Measurements from ENCODE around the gene NLN.

DNA sequence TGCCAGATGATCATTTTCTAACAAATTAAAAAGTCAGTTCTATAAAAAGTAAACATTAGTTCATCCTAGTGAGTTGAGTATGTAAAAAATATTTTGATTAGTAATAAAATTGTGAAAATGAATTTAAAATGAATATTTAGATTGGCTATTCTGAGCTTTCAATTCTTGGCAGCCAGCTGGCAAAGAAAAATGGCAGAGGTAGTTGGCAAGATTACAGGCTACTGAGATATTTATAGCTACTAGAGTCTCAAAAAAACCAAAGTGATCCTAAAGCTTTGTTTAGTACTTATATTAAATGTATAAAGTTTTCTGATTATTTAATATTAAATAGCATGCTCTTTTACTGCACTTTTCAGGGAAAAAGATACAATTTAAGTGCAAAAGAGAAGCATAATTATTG is 25.1 kb upstream of the NLN start:
- TF ChIP-seq, protein P1, sequence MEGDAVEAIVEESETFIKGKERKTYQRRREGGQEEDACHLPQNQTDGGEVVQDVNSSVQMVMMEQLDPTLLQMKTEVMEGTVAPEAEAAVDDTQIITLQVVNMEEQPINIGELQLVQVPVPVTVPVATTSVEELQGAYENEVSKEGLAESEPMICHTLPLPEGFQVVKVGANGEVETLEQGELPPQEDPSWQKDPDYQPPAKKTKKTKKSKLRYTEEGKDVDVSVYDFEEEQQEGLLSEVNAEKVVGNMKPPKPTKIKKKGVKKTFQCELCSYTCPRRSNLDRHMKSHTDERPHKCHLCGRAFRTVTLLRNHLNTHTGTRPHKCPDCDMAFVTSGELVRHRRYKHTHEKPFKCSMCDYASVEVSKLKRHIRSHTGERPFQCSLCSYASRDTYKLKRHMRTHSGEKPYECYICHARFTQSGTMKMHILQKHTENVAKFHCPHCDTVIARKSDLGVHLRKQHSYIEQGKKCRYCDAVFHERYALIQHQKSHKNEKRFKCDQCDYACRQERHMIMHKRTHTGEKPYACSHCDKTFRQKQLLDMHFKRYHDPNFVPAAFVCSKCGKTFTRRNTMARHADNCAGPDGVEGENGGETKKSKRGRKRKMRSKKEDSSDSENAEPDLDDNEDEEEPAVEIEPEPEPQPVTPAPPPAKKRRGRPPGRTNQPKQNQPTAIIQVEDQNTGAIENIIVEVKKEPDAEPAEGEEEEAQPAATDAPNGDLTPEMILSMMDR (optimal IDR thresholded peaks at IDR 0.05 in 1 of 3, IDR thresholded peaks at IDR 0.05 in 1 of 3, conservative IDR thresholded peaks at IDR 0.05 in 1 of 3; ENCODE audit: extremely low read depth in 1 of 3, insufficient read depth in 2 of 3, low read length in 3 of 3) = no peak
- TF ChIP-seq EZH2 (IDR thresholded peaks at IDR 0.05; ENCODE audit: low read length) = no peak
